ENCODE results near the gene XYLT2. TPM values are rescaled to one million over a fixed set of nuclear protein-coding genes. Genes with fewer than 3 reads are reported as not detected.
A peak's percentile ranks its signal among the peaks of the same experiment; 100 is the strongest.

XYLT2 gene
- total RNA-seq, 1 donor from 2014 or later, result 19.5 TPM

DNA sequence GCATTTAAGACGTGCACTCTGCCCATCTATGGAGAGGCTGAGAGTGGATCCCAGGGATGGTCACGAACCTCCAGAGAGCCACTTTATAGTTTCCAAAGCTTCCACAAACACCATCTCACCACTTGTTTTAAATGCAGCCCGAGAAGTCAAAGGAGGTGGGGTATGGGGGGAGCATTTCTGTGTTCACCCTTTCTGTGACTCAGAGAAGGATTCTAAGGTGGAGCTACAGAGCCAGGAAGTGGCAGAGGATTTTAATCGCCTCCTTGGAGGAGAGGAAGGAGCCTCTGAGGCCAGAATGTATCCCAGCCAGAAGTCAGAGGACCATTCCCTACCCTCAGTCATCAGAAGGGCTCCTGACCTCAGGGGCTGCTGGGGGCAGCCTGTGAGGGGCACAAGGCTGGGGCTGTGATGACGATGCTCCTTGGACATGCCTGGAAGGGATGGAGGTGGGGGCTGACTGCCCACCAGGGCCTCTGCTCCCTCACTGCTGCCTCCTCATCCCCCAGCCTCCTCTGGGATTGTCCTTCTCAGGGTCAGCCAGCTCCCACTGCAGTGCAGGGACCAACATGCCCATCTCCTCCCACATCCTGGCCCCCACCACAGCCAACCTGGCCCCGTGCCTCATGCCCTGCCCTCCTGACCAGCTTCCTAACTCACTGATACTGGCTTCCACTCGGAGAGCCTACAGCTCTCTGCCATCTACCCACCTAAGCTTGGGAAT lies 2.8 kb downstream of the XYLT2 start:
- peak; percentile 54 for DNase-seq (ENCODE audit: low read depth)

GRCh38 chr17:50349243-50349600 lies 3.3 kb downstream of the XYLT2 start:
- TF ChIP-seq, protein P1, sequence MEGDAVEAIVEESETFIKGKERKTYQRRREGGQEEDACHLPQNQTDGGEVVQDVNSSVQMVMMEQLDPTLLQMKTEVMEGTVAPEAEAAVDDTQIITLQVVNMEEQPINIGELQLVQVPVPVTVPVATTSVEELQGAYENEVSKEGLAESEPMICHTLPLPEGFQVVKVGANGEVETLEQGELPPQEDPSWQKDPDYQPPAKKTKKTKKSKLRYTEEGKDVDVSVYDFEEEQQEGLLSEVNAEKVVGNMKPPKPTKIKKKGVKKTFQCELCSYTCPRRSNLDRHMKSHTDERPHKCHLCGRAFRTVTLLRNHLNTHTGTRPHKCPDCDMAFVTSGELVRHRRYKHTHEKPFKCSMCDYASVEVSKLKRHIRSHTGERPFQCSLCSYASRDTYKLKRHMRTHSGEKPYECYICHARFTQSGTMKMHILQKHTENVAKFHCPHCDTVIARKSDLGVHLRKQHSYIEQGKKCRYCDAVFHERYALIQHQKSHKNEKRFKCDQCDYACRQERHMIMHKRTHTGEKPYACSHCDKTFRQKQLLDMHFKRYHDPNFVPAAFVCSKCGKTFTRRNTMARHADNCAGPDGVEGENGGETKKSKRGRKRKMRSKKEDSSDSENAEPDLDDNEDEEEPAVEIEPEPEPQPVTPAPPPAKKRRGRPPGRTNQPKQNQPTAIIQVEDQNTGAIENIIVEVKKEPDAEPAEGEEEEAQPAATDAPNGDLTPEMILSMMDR (IDR thresholded peaks at IDR 0.05; ENCODE audit: insufficient read depth, low read length, severe bottlenecking), result no peak
- no peak for FAIRE-seq
- no peak overlapping the region for H3K4me3 ChIP-seq (ENCODE audit: low read depth, low read length)
- no peak for DNase-seq (ENCODE audit: low read depth)
- H3K27me3 ChIP-seq (ENCODE audit: control insufficient read depth, insufficient read depth, low read length), result no peaks in the 10 kb centered on the region
- H3K36me3 ChIP-seq (ENCODE audit: control insufficient read depth, insufficient read depth, low read length), result peaks cover 11% of the 10 kb centered on the region

More for the DNA sequence above, 2.8 kb downstream of the XYLT2 start:
- no peak overlapping the region for H3K4me3 ChIP-seq (ENCODE audit: low read depth, low read length)
- peaks cover 5% of the 10 kb centered on the region for H3K36me3 ChIP-seq (ENCODE audit: control insufficient read depth, insufficient read depth, low read length)
- H3K27me3 ChIP-seq (ENCODE audit: control insufficient read depth, insufficient read depth, low read length), result no peaks in the 10 kb centered on the region
- no peak for FAIRE-seq
- TF ChIP-seq, protein P1 (IDR thresholded peaks at IDR 0.05; ENCODE audit: insufficient read depth, low read length, severe bottlenecking), result no peak

DNA sequence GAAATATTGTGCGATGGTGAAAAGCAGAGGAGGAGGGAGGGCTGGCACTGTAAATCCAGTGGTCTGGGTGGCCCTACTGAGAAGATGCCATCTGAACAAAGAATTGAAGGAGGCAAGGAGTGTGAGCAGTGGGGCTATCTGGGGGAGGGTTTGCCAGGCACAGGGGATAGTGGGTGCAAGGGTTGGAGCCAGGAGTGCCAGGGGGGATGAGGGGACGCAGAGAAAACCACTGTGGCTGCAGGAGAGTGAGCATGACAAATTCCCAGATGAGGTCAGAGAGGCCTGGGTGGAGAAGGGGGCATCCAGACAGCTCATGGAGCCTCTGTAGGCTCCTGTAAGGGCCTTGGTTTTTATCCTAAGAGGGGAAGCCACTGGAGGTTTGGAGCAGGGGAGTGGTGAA lies 4.8 kb downstream of the XYLT2 start:
- Histone ChIP-seq H3K4me3 (ENCODE audit: low read depth, low read length) (no peak overlapping the region), H3K36me3 (ENCODE audit: control insufficient read depth, insufficient read depth, low read length) (peaks cover 23% of the 10 kb centered on the region), H3K27me3 (ENCODE audit: control insufficient read depth, insufficient read depth, low read length) (no peaks in the 10 kb centered on the region)
- TF ChIP-seq, protein P1 (IDR thresholded peaks at IDR 0.05; ENCODE audit: insufficient read depth, low read length, severe bottlenecking), result no peak
- FAIRE-seq (no peak), DNase-seq (ENCODE audit: low read depth) (no peak)

GRCh38 chr17:50352072-50352692 lies 6.3 kb downstream of the XYLT2 start:
- no peak for FAIRE-seq
- TF ChIP-seq, protein P1 (IDR thresholded peaks at IDR 0.05; ENCODE audit: insufficient read depth, low read length, severe bottlenecking), result no peak

GRCh38 chr17:50352693-50353599 lies 7.0 kb downstream of the XYLT2 start:
- TF ChIP-seq, protein P1 (IDR thresholded peaks at IDR 0.05; ENCODE audit: insufficient read depth, low read length, severe bottlenecking), result no peak
- H3K27me3 ChIP-seq (ENCODE audit: control insufficient read depth, insufficient read depth, low read length), result no peaks in the 10 kb centered on the region
- FAIRE-seq (no peak), DNase-seq (ENCODE audit: low read depth) (no peak)
- no peak overlapping the region for H3K4me3 ChIP-seq (ENCODE audit: low read depth, low read length)
- H3K36me3 ChIP-seq (ENCODE audit: control insufficient read depth, insufficient read depth, low read length), result peaks cover 37% of the 10 kb centered on the region

More at GRCh38 chr17:50352072-50352692, 6.3 kb downstream of the XYLT2 start:
- Histone ChIP-seq H3K4me3 (ENCODE audit: low read depth, low read length) (no peak overlapping the region), H3K36me3 (ENCODE audit: control insufficient read depth, insufficient read depth, low read length) (peaks cover 35% of the 10 kb centered on the region), H3K27me3 (ENCODE audit: control insufficient read depth, insufficient read depth, low read length) (no peaks in the 10 kb centered on the region)
- DNase-seq (ENCODE audit: low read depth), result no peak
